RWPE1 (cell line): ENCODE data around the gene JCAD.

ENCODE experiments used
- CTCF ChIA-PET: fragments of 350-600 bp; sonication (Branson Sonifier 250); formaldehyde crosslinking; extraction: SDS; loops from one replicate; lab custom pipeline; 2021; lab: Yijun Ruan, JAX
- POLR2A ChIA-PET: fragments of 400-600 bp; formaldehyde crosslinking; extraction: SDS; loops from one replicate; lab custom pipeline; 2020; ENCODE audit warnings: antibody characterized with exemption; ENCODE audit not compliant: low non-redundant PET; lab: Yijun Ruan, JAX
- DNase-seq: peaks from one replicate; pipeline ENCODE4 v3.0.0; 2012; ENCODE audit warnings: low spot score
- H3K27ac ChIP-seq: fragments of 450-650 bp; 2 replicates; pipeline ENCODE4 v1.5.1; 2017
- TF ChIP-seq, protein P1 (sequence below): fragments of 450-650 bp; conservative IDR thresholded peaks from 2 replicates; pipeline ENCODE4 v1.5.1; 2017; ENCODE audit warnings: low read depth, mild to moderate bottlenecking

Gene JCAD

DNA sequence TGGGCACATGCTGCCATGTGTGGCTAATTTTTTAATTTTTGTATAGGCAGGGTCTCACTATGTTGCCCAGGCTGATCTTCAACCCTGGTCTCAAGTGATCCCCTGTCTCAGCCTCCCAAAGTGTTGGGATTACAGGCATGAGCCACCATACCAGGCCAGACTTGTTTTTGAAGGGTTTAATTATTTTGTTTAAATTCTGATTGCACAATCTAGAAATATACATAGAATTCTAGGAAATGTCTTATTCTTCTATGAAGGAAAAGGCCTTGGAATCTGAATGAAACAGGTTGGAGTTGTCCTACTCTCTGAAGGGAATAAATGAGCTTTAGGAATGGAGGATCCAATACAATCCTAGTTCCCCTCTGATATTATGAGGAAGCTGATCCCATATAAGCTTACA, 15.5 kb upstream of the JCAD start:
- no peak overlapping the region for H3K27ac ChIP-seq
- TF ChIP-seq, protein P1, sequence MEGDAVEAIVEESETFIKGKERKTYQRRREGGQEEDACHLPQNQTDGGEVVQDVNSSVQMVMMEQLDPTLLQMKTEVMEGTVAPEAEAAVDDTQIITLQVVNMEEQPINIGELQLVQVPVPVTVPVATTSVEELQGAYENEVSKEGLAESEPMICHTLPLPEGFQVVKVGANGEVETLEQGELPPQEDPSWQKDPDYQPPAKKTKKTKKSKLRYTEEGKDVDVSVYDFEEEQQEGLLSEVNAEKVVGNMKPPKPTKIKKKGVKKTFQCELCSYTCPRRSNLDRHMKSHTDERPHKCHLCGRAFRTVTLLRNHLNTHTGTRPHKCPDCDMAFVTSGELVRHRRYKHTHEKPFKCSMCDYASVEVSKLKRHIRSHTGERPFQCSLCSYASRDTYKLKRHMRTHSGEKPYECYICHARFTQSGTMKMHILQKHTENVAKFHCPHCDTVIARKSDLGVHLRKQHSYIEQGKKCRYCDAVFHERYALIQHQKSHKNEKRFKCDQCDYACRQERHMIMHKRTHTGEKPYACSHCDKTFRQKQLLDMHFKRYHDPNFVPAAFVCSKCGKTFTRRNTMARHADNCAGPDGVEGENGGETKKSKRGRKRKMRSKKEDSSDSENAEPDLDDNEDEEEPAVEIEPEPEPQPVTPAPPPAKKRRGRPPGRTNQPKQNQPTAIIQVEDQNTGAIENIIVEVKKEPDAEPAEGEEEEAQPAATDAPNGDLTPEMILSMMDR: no peak
- POLR2A ChIA-PET: no interaction called here
- no peak for DNase-seq
- CTCF ChIA-PET: no interaction called here

DNA sequence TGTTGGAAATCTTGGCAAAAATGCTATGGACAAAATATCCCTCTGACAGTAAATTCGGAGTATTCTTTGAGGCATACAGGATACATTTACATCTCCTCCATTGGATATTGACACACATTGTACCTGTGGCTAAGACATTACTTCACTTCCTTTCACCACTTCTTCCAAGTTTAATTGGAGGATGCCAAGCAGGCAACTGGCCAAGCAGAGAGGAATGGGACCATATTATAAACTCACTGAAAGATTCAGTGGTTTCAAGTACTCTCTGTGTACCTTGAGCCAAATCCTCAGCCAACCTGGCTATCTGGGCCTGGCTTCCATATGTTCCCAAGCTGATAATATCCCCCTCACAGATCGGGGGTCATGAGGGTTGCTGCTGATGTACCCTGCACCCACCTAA, 14.7 kb upstream of the JCAD start:
- POLR2A ChIA-PET: no interaction called here
- CTCF ChIA-PET: no interaction called here

DNA sequence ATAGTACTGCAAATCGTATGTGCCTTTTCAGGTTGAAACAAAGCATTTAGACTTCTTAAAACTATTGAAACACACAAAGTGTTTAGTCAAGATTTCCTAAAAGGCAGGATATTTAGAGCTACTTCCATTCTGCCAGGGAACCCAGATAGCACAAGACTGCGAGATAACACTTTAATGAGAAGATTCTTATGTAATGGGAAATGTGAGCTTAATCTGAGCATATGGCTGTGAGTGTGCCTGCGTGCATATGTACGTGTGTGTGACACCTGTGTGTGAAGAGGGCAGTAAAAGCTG, 14.3 kb upstream of the JCAD start:
- DNase-seq: no peak
- no peak overlapping the region for H3K27ac ChIP-seq
- TF ChIP-seq, protein P1: no peak
- CTCF ChIA-PET: no interaction called here
- POLR2A ChIA-PET: no interaction called here

More for the DNA sequence above, 14.7 kb upstream of the JCAD start:
- no peak overlapping the region for H3K27ac ChIP-seq
- no peak for DNase-seq
- TF ChIP-seq, protein P1: no peak

DNA sequence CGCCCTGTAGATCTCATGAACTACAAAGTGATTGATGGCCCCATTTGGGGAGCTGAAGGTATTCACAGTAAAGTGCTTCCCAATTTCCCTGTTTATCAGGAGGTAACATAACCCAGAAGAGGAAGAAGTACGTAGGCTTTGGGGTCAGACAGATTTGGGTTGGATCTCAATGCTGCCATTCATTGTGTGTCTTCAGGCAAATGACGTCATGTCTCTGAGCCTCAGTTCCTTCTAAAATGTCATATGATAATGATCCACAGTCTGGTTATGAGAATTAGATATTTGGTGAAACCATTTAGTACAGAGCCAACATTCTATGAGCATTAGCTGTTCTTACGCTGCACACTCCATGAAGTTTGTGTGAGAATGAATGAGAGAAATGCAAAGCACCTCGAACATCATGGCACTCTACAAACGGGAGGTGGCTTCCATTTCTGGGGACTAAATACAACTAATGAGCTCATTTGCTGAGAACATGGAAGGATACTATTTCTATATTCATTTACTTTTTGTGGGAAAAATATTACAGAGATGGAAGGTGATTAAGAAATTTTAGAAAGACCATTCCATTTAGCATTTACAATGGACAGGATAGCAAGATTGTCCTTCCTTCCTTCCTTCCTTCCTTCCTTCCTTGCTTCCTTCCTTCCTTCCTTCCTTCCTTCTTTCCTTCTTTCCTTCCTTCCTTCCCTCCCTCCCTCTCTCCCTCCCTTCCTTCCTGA, 13.8 kb upstream of the JCAD start:
- CTCF ChIA-PET: interaction anchor here (0.6 kb wide), 1 partner anchor 220 kb away, joined by 3 read pairs; no protein-coding TSS in a partner anchor
- DNase-seq: no peak
- TF ChIP-seq, protein P1: no peak
- POLR2A ChIA-PET: no interaction called here
- H3K27ac ChIP-seq: no peak overlapping the region

DNA sequence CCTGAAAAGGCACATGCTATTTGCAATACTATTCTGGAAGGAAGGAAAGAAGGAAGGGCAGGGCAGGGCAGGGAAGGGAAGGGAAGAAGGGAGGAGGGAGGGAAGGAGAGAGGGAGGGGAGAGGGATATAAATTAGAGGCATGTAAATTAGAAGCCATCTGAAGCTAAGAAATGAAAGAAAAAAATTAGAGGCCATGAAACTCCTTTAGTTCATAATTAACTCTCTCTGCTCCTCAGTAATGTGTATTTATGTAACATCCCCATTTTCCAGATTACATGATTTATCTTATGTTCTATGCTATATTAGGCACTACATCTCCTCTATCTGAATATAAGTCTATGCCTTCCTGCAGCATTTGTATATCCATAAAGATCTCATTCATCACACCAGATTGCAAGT, 12.7 kb upstream of the JCAD start:
- ChIA-PET POLR2A (no interaction called here), CTCF (interaction anchor here (0.6 kb wide), 1 partner anchor 223 kb away, joined by 4 read pairs; no protein-coding TSS in a partner anchor)
- no peak overlapping the region for H3K27ac ChIP-seq
- DNase-seq: no peak
- TF ChIP-seq, protein P1: no peak

DNA sequence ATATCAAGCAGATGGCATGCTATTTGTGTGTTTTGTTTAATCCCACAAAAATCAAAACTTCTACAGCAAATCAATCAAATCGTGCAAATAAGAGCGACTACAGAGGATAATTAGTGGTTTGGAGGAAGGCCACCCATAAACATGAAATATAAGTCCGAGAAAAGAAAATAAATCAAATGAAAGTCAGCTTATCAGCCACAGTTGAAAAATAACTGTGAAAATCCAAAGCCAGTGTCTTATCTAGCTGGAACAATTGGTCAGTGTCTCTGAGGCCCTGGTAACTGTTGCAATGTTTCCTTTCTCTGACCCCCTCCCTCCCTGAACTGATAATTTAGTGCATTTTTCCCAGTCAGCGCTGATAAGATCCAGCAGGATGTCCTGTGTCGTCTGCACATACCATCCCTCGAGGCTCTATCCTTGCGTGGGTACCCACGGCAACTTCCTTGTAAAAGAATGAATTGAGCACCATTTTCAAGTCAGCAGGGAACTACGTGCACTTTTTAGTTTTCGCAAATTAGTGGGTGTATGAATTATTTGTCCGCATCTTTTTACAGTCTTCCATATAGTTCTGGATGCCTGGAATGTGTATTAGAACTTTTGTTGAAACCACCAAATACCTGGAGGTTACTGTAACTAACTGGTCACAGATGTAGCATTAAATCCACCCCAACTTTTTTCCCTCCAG, 10.8 kb upstream of the JCAD start:
- DNase-seq: no peak
- no peak overlapping the region for H3K27ac ChIP-seq
- ChIA-PET POLR2A (no interaction called here), CTCF (interaction anchor here (0.6 kb wide), 1 partner anchor 21 kb away, joined by 3 read pairs; no protein-coding TSS in a partner anchor)
- TF ChIP-seq, protein P1: no peak
